GM18508 (cell line): Measurements from ENCODE around the gene SRRM1.
"Not testable (repeated sequence)": the region's sequence is repeated elsewhere in the genome, so short reads cannot be mapped to it uniquely, and the experiment has no call there.

Experiments
- ATAC-seq: cut with Tn5 transposase; IDR thresholded peaks from one replicate; pipeline ENCODE4 v1.9.1; 2021; ENCODE audit warnings: moderate number of reproducible peaks; ENCODE audit not compliant: insufficient read depth, unreplicated experiment

The SRRM1 gene

GRCh38 chr1:24713736-24714135 is 70.6 kb downstream of the SRRM1 start:
- ATAC-seq, result no peak

- ATAC-seq, result no peak
Measured at GRCh38 chr1:24714859-24715520, 71.9 kb downstream of the SRRM1 start.

GRCh38 chr1:24715658-24716057 is 72.6 kb downstream of the SRRM1 start:
- ATAC-seq, result no peak

GRCh38 chr1:24717887-24718650 is 75.0 kb downstream of the SRRM1 start:
- ATAC-seq, result no peak

- ATAC-seq, result no peak
Measured at GRCh38 chr1:24720152-24720551, 77.0 kb downstream of the SRRM1 start.

GRCh38 chr1:24721533-24721932 is 78.4 kb downstream of the SRRM1 start:
- ATAC-seq, result no peak

- not testable (repeated sequence) for ATAC-seq
Measured at GRCh38 chr1:24722073-24723035, 79.3 kb downstream of the SRRM1 start.
